ENCODE data around the gene IPCEF1. TPM values are rescaled to one million over a fixed set of nuclear protein-coding genes. Genes with fewer than 3 reads are reported as not detected.
A peak's percentile ranks its signal among the peaks of the same experiment; 100 is the strongest.

The IPCEF1 gene
- total RNA-seq, 2 donors from 2014 or later = 15.6 to 20.2 TPM

DNA sequence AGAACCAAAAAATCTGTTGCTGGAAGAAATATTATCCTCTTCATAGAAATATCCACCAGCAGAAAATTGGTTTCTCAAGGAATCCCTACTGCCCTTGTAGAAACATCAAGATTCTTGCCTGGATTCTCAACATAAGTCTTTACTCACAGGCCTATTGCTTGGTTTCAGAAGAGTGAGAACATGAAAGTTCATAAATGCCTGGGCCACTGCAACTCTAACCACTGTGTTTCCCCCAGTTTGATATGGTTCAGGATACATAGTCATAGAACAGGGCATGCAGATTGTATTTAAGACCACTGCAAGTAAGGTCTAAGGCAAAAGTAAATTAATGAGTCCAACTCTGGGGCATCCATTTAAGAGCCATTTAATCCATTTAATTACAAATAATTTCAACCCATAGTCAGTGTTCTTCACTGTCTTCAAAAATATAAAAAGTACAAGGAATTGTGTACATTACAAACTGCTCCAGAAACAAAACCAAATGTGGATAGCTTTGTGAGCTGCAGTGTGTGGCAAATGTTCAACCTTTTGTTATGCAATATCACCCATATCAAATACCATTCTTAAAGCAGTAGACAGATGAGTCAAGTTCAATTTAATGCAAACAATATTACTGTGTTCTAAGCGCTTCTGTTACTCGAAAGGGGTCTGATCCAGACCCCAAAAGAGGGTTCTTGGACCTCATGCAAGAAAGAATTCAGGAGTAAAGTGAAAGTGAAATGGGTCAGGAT lies 234.2 kb downstream of the IPCEF1 start:
- no peak for ATAC-seq (replicated peaks)
- H3K27ac Mint-ChIP-seq = no peak overlapping the region
- no peak overlapping the region for H3K4me3 Mint-ChIP-seq
- no peaks in the 10 kb centered on the region for H3K36me3 Mint-ChIP-seq (ENCODE audit: low read depth)
- peaks cover 7% of the 10 kb centered on the region for H3K27me3 Mint-ChIP-seq
- H3K4me1 Mint-ChIP-seq = no peaks in the 10 kb centered on the region
- H3K9me3 Mint-ChIP-seq = no peaks in the 10 kb centered on the region

DNA sequence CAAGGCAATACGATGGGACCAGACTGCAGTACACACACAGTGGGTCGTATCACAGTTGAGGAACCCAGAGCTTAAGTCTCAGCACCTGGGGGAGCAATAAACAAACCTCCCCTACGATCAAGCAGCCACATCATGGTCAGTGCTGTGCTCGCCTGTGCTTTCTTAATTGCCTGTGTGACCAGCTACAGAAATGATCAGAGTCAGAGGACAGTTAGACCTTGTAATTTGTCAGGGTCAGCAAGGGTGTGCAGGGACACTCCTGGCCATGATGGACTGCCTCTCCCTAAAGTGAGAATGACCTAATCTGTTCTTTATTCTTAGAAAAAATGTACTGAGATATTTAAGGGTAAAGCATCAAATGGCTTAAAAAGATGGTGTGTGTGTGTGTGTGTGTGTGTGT lies 239.1 kb downstream of the IPCEF1 start:
- no peak for ATAC-seq (replicated peaks)
- Mint-ChIP-seq H3K4me3 (no peak overlapping the region), H3K36me3 (ENCODE audit: low read depth) (no peaks in the 10 kb centered on the region), H3K4me1 (no peaks in the 10 kb centered on the region), H3K27me3 (peaks cover 17% of the 10 kb centered on the region), H3K27ac (no peak overlapping the region), H3K9me3 (peaks cover 3% of the 10 kb centered on the region)

DNA sequence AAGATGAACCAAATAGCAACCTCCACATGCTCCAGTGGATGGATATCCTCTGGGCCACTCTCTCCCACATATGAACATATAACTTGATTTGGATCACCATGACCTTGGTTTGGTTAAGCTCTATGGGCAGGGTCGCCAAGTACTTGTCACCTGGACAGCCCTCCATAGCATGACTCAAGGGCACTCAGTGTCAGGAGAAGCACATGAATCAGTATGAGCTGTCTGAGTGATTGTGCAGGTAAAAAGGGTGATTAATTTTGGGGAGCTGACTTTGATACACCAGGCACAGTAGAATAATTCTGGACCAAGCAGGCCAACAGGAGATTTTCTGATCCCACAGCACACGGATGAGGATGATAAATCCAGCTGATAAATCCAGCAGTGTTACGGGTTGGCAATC lies 243.2 kb downstream of the IPCEF1 start:
- H3K4me3 Mint-ChIP-seq = no peak overlapping the region

DNA sequence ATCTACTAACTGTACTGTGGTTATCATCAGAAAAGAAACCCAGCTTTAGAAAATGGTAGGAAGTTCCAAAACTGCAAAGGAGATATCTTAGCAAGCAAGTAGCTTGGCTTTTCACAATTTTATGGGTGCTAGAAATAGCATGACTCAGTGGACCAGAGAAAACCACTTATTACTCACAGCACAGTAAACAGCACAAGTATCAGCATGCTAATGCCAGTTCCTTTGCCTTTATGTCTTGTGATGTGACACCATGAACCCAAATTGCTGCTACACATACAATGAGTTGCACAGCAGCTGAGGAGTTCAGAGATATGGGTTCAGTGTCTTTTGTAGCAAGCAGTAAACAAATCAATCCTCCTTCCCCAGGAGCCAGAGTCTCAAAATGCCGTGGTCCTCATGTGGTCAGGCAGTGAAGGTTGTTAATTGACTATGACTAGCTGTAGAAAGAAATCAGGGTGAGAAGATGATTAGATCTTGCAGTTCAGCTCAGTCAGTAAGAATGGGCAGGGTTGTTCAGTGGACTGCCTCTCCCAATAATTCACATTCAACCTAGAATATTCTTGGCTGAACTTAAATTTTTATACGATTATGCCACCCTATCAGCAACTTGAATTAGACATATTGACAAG lies 244.3 kb downstream of the IPCEF1 start:
- no peak overlapping the region for H3K27ac Mint-ChIP-seq
- peaks cover 3% of the 10 kb centered on the region for H3K9me3 Mint-ChIP-seq
- no peaks in the 10 kb centered on the region for H3K36me3 Mint-ChIP-seq (ENCODE audit: low read depth)
- ATAC-seq (replicated peaks) = peak; percentile 60
- no peaks in the 10 kb centered on the region for H3K4me1 Mint-ChIP-seq
- peaks cover 22% of the 10 kb centered on the region for H3K27me3 Mint-ChIP-seq
- H3K4me3 Mint-ChIP-seq = no peak overlapping the region

More for the DNA sequence above, 243.2 kb downstream of the IPCEF1 start:
- no peaks in the 10 kb centered on the region for H3K36me3 Mint-ChIP-seq (ENCODE audit: low read depth)
- H3K9me3 Mint-ChIP-seq = peaks cover 3% of the 10 kb centered on the region
- H3K27ac Mint-ChIP-seq = no peak overlapping the region
- no peaks in the 10 kb centered on the region for H3K4me1 Mint-ChIP-seq
- peaks cover 18% of the 10 kb centered on the region for H3K27me3 Mint-ChIP-seq
- peak; percentile 39 for ATAC-seq (replicated peaks)

DNA sequence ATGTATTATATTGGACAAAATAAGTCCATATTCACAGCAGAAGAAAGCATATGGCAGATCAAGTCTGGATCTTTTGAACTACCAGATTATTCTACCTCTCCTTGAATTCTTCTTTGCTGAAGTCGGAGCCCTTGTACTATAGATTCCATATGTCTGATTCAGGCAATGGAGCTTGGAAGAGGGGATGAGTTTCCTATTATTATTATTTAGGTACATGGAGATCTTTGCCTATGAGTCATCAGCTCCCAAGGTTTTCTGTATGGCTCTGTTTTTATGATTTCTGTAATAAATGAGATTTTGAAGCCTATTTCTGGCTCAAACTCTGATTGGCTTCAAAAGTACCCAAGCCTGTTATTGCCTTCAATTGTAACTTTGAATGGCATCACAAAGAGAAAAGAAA lies 245.6 kb downstream of the IPCEF1 start:
- ATAC-seq (replicated peaks) = no peak
- H3K4me1 Mint-ChIP-seq = no peaks in the 10 kb centered on the region
- H3K4me3 Mint-ChIP-seq = no peak overlapping the region
- H3K36me3 Mint-ChIP-seq (ENCODE audit: low read depth) = no peaks in the 10 kb centered on the region
- H3K9me3 Mint-ChIP-seq = no peaks in the 10 kb centered on the region
- no peak overlapping the region for H3K27ac Mint-ChIP-seq
- H3K27me3 Mint-ChIP-seq = peaks cover 17% of the 10 kb centered on the region

DNA sequence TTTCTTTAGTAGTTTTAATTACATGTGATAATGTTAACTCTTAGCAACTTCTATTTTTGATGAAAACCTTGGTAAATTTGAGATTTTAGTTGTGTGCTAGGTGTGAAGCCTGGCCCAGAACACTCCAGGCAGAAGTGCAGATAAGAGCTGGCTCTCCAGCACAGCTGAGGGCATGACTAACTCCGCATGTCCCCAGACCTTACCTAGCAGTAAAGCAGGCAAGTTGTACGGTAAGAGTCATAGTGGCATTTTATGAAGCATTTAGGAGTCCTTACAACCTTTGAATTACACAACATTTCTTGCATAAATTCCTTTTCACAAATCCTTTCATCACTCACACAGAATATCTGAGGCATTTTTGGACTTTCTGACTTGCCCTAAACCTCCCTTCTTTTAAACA lies 250.4 kb downstream of the IPCEF1 start:
- peaks cover 12% of the 10 kb centered on the region for H3K27me3 Mint-ChIP-seq
- ATAC-seq (replicated peaks) = no peak
- no peak overlapping the region for H3K27ac Mint-ChIP-seq
- H3K9me3 Mint-ChIP-seq = no peaks in the 10 kb centered on the region
- H3K36me3 Mint-ChIP-seq (ENCODE audit: low read depth) = no peaks in the 10 kb centered on the region
- H3K4me3 Mint-ChIP-seq = no peak overlapping the region
- no peaks in the 10 kb centered on the region for H3K4me1 Mint-ChIP-seq

Other genes starting within 250 kb of the IPCEF1 start
- 1 to 10 TPM in 1 of 2 donors, not detected in 1; 1.5 TPM for gene CNKSR3, start 153.9 kb upstream of the IPCEF1 start, total RNA-seq